Nephron progenitor cell (in vitro differentiated cells): ENCODE results near the gene SNTG2.

Source experiments
- DNase-seq: peaks from one replicate; pipeline ENCODE4 v3.0.0; 2021
- H3K27ac Mint-ChIP-seq: 2 replicates; pipeline ENCODE4 v1.8.0; 2021; ENCODE audit warnings: mild to moderate bottlenecking, moderate library complexity, mixed read lengths
- H3K27me3 Mint-ChIP-seq: 2 replicates; pipeline ENCODE4 v1.8.0; 2021; ENCODE audit warnings: mild to moderate bottlenecking, low read depth, mixed read lengths; ENCODE audit not compliant: poor library complexity
- H3K36me3 Mint-ChIP-seq: 2 replicates; pipeline ENCODE4 v1.8.0; 2021; ENCODE audit warnings: low read depth, mixed read lengths
- H3K4me1 Mint-ChIP-seq: 2 replicates; pipeline ENCODE4 v1.8.0; 2021; ENCODE audit warnings: mixed read lengths
- H3K4me3 Mint-ChIP-seq: 2 replicates; pipeline ENCODE4 v1.8.0; 2021; ENCODE audit warnings: mild to moderate bottlenecking, moderate library complexity, mixed read lengths
- H3K9me3 Mint-ChIP-seq: 2 replicates; pipeline ENCODE4 v1.8.0; 2021; ENCODE audit warnings: mild to moderate bottlenecking, moderate library complexity, mixed read lengths
- TF ChIP-seq, protein P1 (sequence below): fragments of 200-600 bp; sonication (generic); IDR thresholded peaks from 2 replicates; pipeline ENCODE4 v1.5.0; 2021; ENCODE audit warnings: antibody characterized with exemption

SNTG2 gene

DNA sequence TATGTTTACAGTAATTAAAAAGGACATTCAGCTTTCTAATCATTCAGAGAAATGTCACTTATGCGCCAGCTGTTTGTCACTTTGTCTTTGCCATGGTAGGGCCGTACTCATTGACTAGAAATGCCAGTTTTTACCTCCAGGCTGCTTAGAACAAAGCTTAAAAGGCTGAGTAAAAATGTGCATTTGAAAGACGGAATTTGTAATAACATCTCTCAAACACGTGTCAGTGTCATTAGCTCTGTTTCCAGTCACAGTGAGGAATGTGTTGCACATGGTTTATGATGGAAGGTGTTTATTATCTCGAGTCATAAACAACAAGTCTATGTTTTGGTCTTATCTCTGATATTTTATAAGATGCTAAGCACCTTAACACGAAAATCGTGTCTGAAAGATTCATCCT, 118.2 kb downstream of the SNTG2 start:
- Mint-ChIP-seq H3K27me3 (no peaks in the 10 kb centered on the region), H3K4me3 (no peak overlapping the region), H3K36me3 (peaks cover 4% of the 10 kb centered on the region), H3K9me3 (peaks cover 22% of the 10 kb centered on the region), H3K4me1 (peaks cover 31% of the 10 kb centered on the region), H3K27ac (no peak overlapping the region)
- TF ChIP-seq, protein P1, sequence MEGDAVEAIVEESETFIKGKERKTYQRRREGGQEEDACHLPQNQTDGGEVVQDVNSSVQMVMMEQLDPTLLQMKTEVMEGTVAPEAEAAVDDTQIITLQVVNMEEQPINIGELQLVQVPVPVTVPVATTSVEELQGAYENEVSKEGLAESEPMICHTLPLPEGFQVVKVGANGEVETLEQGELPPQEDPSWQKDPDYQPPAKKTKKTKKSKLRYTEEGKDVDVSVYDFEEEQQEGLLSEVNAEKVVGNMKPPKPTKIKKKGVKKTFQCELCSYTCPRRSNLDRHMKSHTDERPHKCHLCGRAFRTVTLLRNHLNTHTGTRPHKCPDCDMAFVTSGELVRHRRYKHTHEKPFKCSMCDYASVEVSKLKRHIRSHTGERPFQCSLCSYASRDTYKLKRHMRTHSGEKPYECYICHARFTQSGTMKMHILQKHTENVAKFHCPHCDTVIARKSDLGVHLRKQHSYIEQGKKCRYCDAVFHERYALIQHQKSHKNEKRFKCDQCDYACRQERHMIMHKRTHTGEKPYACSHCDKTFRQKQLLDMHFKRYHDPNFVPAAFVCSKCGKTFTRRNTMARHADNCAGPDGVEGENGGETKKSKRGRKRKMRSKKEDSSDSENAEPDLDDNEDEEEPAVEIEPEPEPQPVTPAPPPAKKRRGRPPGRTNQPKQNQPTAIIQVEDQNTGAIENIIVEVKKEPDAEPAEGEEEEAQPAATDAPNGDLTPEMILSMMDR, result no peak
- DNase-seq, result no peak

DNA sequence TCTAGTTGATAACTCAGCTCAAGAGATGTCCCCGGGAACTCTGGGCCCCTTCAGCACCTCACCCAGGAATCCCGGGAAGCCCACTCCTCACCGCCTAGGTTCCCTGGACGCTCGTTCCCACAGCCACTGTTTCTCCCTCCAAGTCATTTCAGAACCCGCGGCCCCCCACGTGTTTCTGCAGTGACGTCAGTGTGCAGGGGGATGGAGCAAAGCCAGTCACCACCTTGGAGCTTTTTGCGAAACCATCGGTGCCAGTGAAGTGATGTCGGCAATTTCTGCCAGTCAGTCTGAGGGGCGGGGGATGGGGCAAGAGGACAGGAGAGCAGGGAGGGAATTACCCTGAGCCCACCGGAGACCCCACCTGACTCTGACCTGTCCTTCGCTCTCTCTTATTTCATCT, 119.2 kb downstream of the SNTG2 start:
- no peaks in the 10 kb centered on the region for H3K27me3 Mint-ChIP-seq
- H3K9me3 Mint-ChIP-seq, result peaks cover 22% of the 10 kb centered on the region

DNA sequence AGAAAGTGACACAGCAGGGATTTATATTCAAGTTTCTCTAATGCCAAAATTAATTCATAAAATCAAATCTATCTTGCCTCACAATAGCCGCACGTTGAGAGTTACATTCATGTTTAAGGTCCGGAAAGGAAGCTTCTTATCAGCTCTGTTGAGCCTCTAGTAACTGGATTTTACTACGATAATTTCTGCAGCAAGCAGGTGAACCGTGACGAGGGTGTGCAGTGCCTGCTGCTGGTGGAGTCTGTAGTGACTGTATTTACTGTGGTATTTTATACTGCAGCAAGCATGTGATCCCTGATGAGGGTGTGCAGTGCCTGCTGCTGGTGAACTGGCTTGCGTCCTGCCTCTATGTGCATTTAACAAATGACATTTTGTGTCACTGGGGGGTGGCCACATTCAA, 120.0 kb downstream of the SNTG2 start:
- no peaks in the 10 kb centered on the region for H3K27me3 Mint-ChIP-seq
- no peak for DNase-seq
- H3K36me3 Mint-ChIP-seq, result peaks cover 4% of the 10 kb centered on the region

More for the DNA sequence above, 119.2 kb downstream of the SNTG2 start:
- peaks cover 37% of the 10 kb centered on the region for H3K4me1 Mint-ChIP-seq
- H3K4me3 Mint-ChIP-seq, result no peak overlapping the region
- H3K27ac Mint-ChIP-seq, result no peak overlapping the region
- no peak for DNase-seq
- TF ChIP-seq, protein P1, result no peak
- H3K36me3 Mint-ChIP-seq, result peaks cover 4% of the 10 kb centered on the region

DNA sequence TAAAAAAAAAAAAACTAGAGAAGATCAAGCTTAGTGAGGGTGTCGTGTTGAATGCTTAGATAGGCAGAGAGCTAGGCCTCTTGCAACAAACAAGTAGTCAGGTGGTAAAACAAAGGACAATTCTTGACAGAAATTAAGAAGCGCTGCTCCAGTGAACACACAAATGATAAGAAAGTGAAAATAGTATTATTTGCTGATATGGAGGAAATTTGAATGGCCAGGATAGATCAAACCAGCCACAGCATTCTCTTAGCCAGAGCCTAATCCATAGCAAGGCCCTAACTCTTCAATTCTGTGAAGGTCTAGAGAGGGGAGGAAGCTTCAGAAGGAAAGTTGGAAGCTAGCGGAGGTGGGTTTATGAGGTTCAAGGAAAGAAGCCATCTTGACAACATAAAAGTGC, 121.0 kb downstream of the SNTG2 start:
- TF ChIP-seq, protein P1, result no peak
- H3K27me3 Mint-ChIP-seq, result no peaks in the 10 kb centered on the region
- no peak overlapping the region for H3K27ac Mint-ChIP-seq
- peaks cover 4% of the 10 kb centered on the region for H3K36me3 Mint-ChIP-seq
- DNase-seq, result no peak
- peaks cover 21% of the 10 kb centered on the region for H3K9me3 Mint-ChIP-seq
- no peak overlapping the region for H3K4me3 Mint-ChIP-seq
- peaks cover 49% of the 10 kb centered on the region for H3K4me1 Mint-ChIP-seq

More for the DNA sequence above, 120.0 kb downstream of the SNTG2 start:
- H3K9me3 Mint-ChIP-seq, result peaks cover 22% of the 10 kb centered on the region
- H3K4me1 Mint-ChIP-seq, result peaks cover 42% of the 10 kb centered on the region
- TF ChIP-seq, protein P1, result no peak
- no peak overlapping the region for H3K4me3 Mint-ChIP-seq
- H3K27ac Mint-ChIP-seq, result no peak overlapping the region

DNA sequence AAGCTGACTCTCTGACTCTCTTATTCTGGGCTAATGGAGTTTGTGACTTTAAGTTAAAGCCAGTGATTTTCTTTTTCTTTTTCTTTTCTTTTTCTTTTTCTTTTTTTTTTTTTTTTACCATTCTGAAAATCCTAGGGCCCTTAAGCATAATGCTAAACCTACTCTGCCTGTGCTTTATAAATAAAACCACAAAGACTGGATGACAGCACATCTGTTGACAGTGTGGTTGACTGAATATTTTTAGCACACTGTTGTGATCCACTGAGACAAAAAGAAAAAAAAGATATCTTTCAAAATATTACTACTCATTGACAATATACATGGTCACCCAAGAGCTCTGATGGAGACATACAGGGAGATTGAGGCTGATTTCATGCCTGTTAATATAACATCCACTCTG, 121.6 kb downstream of the SNTG2 start:
- TF ChIP-seq, protein P1, result no peak
- no peaks in the 10 kb centered on the region for H3K27me3 Mint-ChIP-seq
- H3K4me1 Mint-ChIP-seq, result peaks cover 50% of the 10 kb centered on the region
- no peak for DNase-seq
- no peak overlapping the region for H3K4me3 Mint-ChIP-seq
- H3K9me3 Mint-ChIP-seq, result peaks cover 18% of the 10 kb centered on the region
- H3K36me3 Mint-ChIP-seq, result peaks cover 4% of the 10 kb centered on the region
- H3K27ac Mint-ChIP-seq, result no peak overlapping the region

DNA sequence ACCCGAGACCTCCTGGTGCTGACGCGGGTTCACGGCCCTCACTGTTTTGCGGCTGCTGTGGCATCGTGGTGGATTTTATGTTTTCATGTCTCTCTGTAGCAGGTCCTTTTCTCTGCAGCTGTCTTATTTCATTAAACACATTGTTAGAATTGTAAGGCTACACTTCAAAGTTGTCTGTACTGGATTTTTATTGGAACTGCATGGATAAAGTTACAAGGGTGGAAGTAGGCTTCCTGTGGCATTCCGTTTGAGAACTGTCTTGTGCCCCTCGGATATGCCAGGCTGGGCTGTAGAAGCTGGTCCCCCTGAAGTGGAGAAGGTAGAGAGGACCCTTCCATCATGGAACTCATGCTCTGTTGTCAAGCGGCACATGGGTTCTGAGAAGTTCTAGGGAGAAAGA, 127.3 kb downstream of the SNTG2 start:
- Mint-ChIP-seq H3K36me3 (no peaks in the 10 kb centered on the region), H3K4me1 (peaks cover 77% of the 10 kb centered on the region), H3K27ac (peak overlapping the region; percentile 24), H3K9me3 (no peaks in the 10 kb centered on the region), H3K4me3 (peak overlapping the region; percentile 44), H3K27me3 (no peaks in the 10 kb centered on the region)
- TF ChIP-seq, protein P1, result no peak
- DNase-seq, result no peak
